Stimulated activated CD4-positive, alpha-beta T cell treated with anti-CD3 and anti-CD28 coated beads, Interleukin-15, amount 100 ng/mL, for 1 hour (primary cell): ENCODE results near the gene TMEM150B.

Source experiments
- DNase-seq, 2 donors: peaks; one replicate each; pipeline ENCODE4 v3.0.0-alpha.2; 2020; ENCODE audit warnings: low read depth in 1 of 2, low spot score in 1 of 2

The TMEM150B gene, protein sequence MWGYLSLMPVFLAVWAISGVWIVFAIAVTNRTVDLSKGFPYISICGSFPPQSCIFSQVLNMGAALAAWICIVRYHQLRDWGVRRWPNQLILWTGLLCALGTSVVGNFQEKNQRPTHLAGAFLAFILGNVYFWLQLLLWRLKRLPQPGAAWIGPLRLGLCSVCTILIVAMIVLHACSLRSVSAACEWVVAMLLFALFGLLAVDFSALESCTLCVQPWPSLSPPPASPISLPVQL

DNA sequence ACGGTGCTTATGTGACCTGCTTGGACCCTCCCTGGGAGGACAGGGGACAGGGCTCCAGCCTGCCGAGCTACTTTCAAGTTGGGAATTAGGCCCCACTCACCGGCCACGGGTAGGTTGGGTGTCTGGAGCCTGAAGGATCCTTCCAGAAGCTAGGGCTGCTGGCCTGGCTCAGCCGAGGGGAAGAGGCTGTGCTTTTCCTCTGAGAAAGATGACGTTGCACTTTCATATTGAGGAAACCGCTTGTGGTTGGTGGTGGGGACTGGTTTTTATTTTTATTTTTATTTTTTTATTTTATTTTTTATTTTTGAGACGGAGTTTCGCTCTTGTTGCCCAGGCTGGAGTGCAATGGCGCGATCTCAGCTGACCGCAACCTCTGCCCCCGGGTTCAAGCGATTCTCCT, at the start of gene TMEM150B:
TSS of gene TMEM150B (minus strand) at position 170 of the 400 bp plus-strand sequence. CDS start 4,305 bp downstream, outside the sequence.
- no peak for DNase-seq

DNA sequence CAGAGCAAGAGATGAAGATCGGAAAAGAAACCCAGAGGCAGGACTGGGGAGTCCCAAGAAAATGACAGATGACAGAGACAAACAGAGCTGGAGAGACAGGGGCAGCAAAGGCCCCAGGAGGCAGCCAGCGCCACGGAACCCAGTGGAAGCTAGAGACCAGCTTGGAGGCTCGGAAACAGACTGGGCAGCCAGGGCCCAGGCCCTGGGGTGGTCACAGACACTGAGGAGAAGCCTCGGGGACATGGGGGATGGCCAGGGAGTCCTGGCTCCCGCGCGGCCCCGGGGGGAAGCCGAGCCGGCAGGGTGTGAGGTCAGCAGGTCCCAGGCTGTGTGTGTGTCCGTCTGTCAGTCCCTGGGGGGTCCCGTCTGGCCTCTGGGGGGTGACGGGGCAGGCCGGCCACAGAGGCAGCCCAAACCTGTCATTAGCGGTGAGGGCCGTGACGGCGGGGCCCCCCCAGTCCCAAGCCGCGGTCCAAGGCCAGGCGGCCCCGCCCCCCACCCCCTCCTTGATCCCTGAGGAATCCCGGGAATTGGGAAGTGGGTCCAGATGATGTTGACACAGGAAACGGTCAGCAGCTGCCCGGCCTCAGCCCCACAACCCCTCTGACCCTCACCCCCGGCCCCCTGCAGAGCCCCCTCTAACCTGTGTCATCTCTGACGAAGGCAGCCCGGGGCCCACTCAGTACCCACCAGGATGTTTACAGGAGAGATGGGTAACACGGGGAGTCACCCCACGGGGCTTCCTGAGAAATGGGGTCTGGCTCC, 49.0 kb upstream of the TMEM150B start:
- DNase-seq = no peak

DNA sequence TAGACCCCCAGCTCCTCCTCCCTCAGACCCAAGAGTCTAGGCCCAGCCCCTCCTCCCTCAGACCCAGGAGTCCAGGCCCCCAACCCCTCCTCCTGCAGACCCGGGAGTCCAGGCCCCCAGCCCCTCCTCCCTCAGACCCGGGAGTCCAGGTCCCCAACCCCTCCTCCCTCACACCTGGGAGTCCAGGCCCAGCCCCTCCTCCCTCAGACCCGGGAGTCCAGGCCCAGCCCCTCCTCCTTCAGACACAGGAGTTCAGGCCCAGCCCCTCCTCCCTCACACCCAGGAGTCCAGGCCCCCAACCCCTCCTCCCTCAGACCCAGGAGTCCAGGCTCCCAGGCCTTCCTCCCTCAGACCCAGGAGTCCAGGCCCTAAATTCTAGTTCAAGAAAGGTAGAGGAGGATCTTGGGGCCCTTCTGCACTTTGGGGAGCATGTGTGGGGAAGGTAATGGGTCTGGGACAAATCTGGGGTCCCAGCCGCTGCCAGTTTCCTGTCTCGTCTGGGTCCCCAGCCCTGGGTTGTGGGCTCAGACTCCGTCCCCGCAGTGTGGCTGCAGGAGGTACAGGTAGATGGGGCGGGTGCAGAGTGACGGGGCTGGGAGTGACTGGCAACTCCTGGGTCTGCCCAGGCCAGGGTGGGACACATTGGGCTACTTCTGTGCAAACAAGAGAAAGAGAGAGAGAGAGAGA, 48.3 kb upstream of the TMEM150B start:
- DNase-seq = no peak

DNA sequence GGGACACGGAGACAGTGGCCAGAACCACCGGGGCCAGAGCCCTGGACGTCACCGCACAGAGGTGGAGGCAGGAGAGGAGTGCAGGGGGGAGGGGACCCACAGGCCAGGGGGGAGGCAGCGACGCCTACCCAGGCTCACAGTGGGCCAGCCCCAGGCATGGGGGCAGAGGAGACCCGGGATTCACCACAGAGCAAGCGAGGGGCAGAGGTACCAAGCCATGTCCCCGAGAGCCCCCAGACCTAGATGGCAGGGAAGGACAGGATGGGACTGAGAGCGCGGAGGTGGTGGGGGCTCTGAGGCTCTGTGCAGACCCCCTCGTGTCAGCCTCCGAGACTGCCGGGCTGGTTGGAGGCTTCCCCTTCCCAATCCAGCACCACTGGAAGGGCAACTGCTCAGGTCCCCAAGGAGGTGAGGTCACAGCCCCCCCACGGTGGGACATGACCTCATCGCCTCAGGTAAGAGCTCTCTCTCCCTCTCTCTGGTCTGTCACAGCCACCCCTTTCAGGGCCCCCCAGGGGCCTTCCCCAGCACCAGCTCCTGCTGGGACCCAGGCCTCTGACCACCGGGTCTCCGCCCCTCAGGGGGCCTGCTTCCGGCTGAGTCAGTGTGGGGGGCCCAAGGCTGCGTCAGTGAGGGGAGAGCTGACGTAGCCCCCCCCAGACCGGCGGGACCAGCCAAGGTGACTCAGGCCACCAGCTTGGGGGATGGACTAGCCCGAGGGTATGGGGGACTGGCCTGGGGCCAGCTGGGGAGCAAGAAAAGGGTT, 47.4 kb upstream of the TMEM150B start:
- no peak for DNase-seq

DNA sequence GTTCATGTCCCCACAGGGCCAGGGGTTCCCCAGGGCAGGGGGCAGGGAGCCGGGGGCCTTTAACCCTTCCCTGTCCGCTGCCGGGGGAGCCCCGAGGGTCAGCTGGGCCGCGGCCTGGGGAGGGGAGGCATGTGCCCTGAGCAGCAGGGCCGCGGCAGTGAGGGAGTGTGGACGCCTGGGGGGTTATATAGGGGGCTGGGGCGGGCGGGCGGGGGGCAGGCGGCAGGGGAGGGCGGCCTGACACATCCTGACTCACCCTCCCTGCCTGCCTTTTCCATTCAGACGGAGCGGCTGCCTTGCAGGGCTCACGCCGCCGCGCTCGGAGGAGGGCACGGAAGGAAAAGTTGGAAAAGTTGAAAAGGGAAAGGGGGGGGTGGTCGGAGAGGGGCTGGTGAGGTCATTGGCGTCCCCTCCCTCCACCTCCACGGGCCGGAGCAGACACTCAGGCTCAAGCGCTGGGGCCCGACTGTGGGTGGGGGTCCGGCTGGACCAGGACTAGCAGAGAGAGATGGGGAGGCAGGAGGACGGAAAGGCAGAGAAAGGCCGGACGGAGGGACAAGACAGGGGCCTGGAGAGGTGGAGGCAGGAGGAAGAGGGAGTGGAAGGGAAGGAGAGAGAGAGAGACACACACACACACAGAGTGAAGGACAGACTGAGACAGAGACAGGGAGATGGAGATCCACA, 45.3 kb upstream of the TMEM150B start, which contains the start of gene IL11:
TSS of gene IL11 (minus strand) at position 159 of the 684 bp plus-strand sequence. CDS start at position 6, 153 bp downstream.
- DNase-seq = no peak

DNA sequence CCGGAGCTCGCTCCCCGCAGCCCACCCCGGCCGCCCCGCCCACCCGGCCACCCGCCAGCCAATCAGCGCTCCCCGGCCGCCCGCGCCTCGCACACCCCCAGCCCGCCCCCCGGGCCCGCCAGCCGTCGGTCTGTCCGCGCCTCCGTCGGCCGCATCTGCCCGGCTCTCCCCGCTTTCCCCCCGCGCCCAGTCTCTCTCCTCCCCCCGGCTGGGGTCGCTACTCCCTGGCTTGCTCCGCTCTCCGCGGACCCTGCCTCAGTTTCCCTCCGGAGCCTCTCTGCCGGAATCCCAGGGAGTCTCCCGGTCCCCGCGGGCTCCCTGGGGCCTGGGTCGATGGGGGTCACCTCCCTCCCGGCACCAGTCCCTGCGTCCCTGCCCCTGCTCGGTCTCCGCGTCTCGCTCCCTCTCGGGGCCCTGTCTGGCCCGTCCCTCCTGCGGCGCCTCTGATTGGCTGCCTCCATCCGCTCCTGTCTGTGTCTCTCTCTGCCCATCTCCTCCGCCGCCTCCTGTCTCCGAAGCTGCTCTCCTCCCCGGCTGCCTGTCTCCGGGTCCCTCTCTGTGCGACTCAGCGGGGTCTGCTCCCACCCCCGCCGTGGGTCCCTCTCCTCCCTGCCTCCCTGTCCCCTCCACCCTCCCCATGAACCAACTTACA, 44.6 kb upstream of the TMEM150B start:
- DNase-seq = no peak

DNA sequence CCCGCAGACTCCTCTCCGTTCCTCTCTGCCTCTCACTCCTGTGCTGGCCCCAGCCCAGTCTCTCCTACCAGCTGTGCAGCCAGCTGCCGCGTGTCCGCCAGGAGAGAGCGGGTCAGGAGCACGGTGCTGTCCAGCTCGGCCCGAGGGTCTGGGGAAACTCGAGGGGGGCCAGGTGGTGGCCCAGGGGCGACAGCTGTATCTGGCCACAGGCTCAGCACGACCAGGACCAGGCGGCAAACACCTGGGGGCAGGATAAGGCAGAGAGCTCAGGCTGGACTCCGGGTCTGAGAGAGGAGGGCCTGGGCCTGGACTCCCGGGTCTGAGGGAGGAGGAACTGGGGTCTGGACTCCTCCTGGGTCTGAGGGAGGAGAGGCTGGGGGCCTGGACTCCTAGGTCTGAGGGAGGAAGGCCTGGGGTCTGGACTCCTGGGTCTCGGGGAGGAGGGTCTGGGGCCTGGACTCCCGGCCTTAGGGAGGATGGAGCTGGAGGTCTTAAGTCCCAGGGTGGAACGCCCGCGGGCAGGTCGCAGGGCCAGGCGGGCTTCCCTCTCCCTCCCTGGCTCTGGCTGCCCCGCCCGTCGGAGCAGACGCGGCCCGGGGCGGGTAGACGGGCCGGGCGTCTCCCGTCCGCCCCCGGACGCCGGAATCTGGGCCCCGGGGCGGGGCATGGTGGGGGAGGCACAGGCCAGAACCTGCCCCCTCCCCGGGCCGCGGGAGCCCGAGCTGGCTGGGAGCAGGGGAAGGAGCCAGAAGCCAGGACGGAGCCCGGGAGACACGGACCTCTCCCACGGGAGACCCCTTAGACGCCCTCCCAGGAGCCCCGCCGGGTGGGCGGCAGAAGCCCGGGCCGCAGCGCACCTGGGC, 43.8 kb upstream of the TMEM150B start:
- no peak for DNase-seq

DNA sequence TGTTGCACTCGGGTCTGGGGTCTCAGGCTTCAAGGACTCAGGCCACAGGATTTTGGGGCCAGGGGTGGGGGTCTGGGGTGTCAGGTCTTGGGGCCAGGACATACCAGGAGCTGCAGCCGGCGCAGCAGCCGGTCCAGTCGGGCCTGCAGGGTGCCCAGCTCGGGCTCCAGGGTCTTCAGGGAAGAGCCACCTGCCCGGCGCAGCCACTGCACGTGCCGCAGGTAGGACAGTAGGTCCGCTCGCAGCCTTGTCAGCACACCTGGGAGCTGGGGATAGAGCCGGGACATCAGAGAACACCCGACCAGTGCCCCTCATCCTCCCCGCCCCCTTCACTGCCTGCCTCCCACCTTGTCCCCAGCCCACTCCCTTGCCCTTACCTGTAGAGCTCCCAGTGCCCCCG, 43.0 kb upstream of the TMEM150B start:
- no peak for DNase-seq

DNA sequence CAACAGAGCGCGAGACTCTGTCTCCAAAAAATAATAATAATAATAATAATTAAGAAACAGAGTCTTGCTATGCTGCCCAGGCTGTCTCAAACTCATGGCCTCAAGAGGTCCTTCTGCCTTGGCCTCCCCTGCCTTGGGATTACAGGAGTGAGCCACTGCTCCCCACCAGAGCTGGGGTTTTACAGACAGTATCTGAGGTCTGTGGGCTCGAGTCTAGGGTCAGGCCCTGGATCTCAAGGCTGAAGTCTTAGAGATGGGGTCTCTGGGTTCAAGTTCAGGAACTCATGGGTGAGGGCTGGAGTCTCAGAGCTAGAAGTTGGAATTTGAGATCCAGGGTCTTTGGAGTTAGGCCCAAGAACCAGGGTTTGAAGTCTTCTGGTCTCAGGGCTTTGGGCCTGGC, 41.6 kb upstream of the TMEM150B start:
- no peak for DNase-seq

DNA sequence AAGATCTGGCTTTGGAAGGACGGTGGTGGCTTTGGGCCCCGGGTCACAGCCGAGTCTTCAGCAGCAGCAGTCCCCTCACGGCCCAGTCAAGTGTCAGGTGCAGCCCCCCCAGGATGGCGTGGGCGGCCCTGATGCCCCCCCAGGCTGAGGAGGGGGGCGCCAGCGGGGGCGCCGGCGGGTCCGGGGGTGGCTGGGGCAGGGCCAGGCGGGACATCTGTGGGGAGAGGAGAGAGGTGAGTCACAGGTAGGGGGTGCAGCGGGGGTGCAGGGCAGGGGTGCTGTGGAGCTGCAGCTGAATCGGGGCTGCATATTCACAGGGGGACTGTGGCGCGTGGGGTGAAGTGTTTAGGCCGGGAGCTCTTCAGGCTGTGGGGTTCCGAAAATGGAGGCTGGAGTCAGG, 40.8 kb upstream of the TMEM150B start:
- no peak for DNase-seq

DNA sequence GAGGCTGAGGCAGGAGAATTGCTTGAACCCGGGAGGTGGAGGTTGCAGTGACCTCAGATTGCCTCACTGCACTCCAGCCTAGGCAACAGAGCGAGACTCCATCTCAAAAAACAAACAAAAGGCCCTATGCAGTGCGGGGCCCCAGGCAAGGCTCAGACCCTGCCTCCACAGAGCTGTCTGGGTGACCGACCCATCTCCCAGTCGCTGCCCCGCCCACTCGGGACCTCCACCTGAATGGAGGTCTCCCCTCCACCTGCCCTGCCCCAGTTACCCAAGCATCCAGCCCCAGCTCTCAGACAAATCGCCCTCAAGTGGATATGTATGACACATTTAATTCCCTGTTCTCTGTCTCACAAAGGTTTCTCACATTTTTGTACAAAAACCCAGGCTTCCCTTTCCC, 40.1 kb upstream of the TMEM150B start:
- DNase-seq = no peak

DNA sequence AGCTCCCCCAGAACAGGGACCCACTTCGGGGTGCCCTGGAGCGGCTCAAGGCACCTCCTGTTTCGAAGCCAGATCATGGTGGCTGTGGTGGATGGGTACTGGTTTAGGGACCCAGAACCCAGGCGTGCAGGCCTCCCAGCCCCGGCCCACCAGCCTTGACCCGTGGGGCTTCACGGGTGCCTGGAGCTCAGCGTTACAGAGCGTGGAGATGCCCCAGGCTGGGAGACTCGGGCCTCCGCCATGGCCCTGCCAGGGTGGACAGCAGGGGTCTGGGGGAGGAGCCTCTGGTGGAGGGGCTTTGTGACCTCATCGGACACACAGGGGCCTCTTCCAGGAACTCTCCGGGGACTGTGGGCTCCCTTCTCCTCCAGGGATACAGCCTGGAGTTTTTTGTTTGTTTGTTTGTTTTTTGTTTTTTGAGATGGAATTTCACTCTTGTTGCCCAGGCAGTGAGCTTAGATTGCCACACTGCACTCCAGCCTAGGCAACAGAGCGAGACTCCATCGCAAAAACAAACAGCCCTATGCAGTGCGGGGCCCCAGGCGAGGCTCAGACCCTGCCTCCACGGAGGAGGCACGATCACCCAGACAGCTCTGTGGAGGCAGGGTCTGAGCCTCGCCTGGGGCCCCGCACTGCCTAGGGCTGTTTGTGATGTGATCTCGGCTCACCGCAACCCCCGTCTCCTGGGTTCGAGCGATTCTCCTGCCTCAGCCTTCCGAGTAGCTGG, 38.0 kb upstream of the TMEM150B start, which contains the start of gene GARIN5B:
TSS of gene GARIN5B (minus strand) at position 271 of the 727 bp plus-strand sequence. CDS start at position 77, 194 bp downstream.
- no peak for DNase-seq

DNA sequence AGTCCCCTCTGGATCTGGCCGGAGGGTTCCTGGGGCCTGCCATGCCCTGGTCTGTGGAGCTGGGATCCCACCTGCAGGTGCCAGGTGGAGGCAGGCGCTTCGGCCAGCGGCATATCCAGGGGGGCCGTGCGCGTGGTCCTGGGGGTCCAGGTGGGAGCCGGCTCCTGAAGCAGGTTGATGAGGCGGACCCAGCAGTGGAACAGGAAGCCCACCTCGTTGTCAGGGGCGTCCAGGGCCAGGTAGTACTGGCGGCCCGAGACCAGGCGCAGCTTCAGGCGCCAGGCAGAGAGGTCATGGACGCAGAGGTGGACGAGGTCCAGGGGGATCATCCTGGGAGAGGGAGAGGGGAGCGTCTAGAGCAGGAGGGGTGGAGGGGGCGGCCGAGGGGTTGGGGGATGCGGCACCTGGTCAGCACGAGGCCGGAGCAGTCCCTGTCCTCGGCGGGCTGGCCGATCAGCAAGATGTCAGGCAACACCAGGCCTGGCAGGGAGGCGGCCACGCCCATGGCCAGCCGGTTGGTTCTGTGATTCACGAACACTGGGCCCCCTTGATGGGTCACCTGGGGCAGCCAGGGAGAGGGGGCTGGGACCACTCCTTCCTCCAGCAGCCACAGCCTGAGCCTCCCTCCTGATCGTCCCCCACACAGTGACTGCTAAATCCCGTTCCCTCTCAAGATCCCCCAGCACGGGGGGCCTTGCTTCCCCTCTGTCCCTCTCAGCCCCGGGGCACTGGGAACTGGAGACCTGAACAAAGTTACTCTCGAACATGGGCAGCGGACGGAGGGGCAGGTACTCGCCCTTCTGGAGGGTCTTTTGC, 37.2 kb upstream of the TMEM150B start:
- DNase-seq = no peak

DNA sequence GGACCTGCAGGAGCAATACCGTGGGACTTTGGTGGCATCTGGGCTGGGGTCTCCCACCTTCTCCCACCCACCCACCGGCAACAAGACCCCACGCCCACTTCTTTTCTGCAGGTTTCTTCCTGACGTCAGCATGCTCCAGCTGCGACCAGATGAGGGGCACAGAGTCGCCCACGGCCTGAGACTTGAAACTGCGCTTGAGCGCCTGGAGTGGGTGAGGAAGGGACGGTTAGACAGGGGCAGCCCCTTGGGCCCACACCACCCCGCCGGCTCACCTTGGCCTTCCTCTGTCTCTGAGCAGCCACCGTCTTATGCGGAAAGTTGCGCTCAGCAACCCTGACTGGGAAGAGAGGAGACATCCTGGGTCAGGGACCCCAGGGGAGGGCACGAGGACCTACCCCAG, 35.8 kb upstream of the TMEM150B start:
- no peak for DNase-seq

DNA sequence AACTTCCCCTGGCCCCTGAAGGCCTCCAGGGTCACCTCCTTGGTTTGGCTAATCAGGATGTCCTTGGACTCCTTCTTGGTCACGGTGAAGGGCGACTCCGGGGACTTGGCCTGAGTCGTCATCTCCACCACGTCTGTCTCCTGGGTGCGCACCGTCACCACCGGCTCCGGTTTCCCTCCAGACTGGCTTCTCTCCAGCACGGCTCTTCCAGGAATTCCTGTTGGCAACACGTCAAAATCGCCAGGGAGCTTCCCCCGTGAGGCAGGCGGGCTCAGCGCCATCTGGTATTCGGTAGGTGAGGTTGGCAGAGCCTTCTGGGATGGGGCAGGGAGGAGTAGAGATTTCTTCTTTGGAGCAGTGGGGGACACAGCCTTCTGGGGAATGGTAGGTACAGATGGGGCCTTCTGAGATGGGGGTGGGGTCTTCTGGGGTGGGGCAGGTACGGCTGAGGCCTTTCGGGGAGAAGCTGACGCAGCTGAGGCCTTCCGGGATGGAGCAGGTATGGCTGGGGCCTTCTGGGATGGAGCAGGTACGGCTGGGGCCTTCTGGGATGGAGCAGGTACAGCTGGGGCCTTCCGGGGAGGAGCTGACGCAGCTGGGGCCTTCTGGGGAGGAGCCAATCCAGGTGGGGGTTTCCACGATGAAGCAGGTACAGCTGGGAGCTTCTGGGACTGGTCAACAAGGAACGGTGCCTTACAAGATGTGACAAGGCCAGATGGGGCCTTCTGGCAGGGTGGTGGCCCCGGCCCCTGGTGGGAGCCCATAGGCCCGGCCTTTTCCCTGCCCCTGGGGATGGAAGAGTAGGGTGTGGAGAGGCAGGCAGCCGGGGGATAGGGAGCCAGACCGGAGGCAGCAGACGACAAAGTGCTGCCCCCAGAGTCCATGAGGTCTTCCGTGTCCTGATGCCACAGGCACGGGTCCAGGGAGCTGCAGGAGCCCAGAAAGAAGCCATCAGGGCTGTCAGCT, 34.1 kb upstream of the TMEM150B start:
- no peak for DNase-seq

DNA sequence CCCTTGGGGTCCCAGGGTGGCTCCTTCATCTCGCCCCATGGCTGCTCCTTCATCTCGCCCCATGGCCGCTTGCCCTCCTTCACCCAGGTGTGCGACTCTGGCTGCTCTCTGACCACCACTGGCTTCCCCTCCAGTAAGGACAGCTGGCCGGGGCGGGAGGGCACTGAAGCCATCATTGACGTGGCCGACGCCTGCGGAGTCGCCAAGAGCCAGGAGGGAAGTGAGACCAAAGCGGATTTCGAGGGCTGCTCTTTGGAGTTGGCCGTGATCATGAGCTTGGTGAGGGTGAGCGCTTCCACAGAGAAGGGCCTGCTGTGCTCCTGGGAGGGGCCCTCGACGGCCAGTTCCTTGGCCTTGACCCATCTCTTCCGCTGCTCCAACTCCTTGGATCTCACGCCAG, 33.4 kb upstream of the TMEM150B start:
- DNase-seq = no peak
